ENCODE measurements around the gene FRMPD4.

The FRMPD4 gene

DNA sequence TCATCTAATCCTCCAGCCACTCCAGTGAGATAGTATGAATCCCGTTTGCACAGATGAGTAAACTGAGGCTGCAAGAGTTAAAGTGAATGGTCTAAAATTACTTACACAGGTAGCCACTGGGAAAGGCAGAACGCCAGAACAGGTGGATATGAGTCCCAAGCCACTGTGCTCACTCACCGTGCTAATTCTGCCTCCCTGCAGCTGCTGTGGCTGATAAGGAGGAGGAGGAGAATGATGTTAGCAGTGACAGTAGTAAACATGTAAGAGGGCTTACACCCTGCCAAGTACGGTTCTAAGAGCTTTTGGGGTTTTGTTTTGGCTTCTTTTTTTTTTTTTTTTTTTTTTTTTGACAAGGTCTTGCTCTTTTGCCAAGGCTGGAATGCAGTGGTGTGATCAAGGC lies 562.5 kb downstream of the FRMPD4 start:
- H3K9me3 ChIP-seq (ENCODE audit: control insufficient read depth, insufficient read depth, low read length) = no peaks in the 10 kb centered on the region
- H3K4me1 ChIP-seq (ENCODE audit: insufficient read depth, low read length) = no peaks in the 10 kb centered on the region
- no peak overlapping the region for H3K9ac ChIP-seq (ENCODE audit: low read depth, low read length)
- H3K36me3 ChIP-seq (ENCODE audit: insufficient read depth, low read length) = no peaks in the 10 kb centered on the region

DNA sequence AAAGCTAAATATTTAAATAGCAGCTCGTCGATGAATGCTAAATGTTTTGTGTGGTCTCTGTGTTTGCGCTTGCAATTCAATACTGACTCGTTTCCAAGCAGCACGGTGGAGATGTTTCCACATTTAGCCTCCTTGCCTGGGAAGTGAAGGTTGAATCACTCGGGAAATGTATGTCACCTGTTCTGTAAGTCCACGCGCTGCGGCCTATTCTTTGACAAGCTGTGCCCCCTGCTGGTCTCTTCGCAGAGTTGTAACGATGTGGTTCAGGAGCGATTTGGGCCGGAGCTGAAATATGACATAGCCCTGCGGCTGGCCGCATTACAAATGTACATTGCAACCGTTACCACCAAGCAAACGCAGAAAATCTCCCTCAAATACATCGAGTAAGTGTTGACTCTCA lies 563.4 kb downstream of the FRMPD4 start:
- Histone ChIP-seq H3K36me3 (ENCODE audit: insufficient read depth, low read length) (no peaks in the 10 kb centered on the region), H3K4me1 (ENCODE audit: insufficient read depth, low read length) (no peaks in the 10 kb centered on the region), H3K9ac (ENCODE audit: low read depth, low read length) (no peak overlapping the region), H3K9me3 (ENCODE audit: control insufficient read depth, insufficient read depth, low read length) (no peaks in the 10 kb centered on the region)

DNA sequence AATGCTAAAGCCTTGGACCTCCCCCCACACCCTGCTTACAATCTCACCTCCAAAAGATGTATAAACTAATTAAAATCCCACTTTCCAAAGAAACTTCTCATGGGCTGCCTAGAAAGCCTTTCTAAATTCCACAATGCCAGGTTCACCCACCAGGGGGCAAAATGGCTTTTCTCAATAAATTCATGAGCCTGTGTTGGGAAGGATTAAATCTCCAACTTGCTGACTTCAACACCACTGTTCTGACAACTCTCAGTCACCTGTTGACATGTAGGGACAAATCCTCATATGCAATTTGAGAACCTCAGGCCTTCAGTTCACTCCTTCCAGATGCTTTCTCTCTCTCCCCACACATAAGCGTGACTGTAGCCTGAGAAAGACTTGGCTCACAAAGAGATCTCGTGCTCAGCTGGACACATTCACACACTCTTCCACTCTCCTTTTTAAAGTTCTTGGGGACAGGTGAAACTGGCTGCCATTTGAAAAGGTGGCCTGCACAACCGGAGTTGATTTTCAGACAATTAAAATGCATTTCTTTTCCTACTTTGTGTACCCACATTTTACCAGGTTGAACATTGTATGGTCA lies 564.3 kb downstream of the FRMPD4 start:
- Histone ChIP-seq H3K9me3 (ENCODE audit: control insufficient read depth, insufficient read depth, low read length) (no peaks in the 10 kb centered on the region), H3K36me3 (ENCODE audit: insufficient read depth, low read length) (no peaks in the 10 kb centered on the region), H3K9ac (ENCODE audit: low read depth, low read length) (no peak overlapping the region), H3K4me1 (ENCODE audit: insufficient read depth, low read length) (no peaks in the 10 kb centered on the region)

DNA sequence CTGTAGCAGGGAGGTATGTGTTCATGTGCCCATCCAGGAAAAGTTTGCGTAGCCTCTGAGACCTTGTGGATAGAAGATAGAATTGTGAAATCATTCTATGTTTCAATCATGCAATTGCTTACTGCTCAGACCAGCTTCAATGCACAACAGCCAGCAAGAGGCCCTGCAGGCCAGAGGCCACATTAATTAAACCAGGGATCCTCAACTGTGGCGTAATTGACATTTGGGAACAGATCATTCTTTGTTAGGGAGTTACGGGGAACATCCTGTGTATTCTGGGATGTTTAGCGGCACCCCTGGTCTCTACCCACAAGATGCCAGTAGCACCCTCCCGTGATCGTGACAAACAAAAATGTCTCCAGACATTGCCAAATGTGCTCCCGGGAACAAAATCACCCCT lies 566.4 kb downstream of the FRMPD4 start:
- H3K9ac ChIP-seq (ENCODE audit: low read depth, low read length) = no peak overlapping the region
- no peaks in the 10 kb centered on the region for H3K9me3 ChIP-seq (ENCODE audit: control insufficient read depth, insufficient read depth, low read length)
- H3K36me3 ChIP-seq (ENCODE audit: insufficient read depth, low read length) = no peaks in the 10 kb centered on the region
- no peaks in the 10 kb centered on the region for H3K4me1 ChIP-seq (ENCODE audit: insufficient read depth, low read length)

DNA sequence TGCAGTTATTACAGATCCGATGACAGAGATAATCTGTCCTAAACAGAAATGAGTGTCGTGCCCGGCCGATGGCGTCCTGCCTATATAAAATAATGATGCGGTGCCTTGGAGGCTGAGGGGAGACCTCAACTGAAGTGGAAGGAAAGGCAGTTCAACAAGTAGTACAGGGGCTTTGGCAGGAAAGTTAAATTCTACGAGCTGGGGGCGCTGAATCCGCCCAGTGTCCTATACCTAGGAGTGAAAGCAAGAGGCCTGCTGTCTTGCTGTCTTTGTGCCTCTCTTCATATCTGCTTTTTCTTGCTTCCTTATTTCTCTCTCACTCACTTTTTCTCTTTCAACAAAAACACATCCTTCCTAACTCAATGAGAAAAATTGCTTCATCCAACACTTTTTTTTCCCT lies 570.8 kb downstream of the FRMPD4 start:
- H3K9me3 ChIP-seq (ENCODE audit: control insufficient read depth, insufficient read depth, low read length) = no peaks in the 10 kb centered on the region; the same call in 1 of the 2 replicates
- no peak overlapping the region for H3K9ac ChIP-seq (ENCODE audit: low read depth, low read length)
- no peaks in the 10 kb centered on the region for H3K4me1 ChIP-seq (ENCODE audit: insufficient read depth, low read length)
- no peaks in the 10 kb centered on the region for H3K36me3 ChIP-seq (ENCODE audit: insufficient read depth, low read length)

DNA sequence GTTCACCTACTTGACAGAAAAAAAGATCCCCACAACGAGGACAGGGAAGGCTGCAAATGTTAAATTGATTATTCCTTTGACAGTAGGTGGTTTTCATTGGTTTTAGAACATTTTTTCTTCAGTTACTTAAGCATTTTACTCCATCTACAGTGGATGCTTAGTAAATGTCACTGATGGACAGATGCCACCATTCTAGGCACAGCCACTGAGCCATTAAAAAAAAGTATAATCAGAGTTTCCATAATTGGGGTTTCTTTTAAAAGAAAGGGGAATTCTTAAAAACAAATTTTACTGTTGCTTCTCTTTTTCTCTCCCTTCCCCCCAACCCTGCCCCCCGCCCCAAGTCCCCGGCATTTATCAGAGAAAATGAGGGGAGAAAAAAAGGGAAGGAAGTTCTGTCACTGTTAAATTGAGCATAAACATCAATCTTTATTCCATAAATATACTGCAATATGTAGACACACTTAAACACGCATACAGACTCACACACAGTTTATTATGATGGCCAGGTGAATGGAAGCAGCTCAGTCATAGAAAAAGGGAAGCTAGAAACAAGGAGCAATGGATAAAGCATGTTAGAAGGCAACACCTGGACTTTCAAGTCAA lies 573.3 kb downstream of the FRMPD4 start:
- Histone ChIP-seq H3K9me3 (ENCODE audit: control insufficient read depth, insufficient read depth, low read length) (no peaks in the 10 kb centered on the region; the same call in 1 of the 2 replicates), H3K4me1 (ENCODE audit: insufficient read depth, low read length) (no peaks in the 10 kb centered on the region), H3K9ac (ENCODE audit: low read depth, low read length) (no peak overlapping the region), H3K36me3 (ENCODE audit: insufficient read depth, low read length) (no peaks in the 10 kb centered on the region)

DNA sequence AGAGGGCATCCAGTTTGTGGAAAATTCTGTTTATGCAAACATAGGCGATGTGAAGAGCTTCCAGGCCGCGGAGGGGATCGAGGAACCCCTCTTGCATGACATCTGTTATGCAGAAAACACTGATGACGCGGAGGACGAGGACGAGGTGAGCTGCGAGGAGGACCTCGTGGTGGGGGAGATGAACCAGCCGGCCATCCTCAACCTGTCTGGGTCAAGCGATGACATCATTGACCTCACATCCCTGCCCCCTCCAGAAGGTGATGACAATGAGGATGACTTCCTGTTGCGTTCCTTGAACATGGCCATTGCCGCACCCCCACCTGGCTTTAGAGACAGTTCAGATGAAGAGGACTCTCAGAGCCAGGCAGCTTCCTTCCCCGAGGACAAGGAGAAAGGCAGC lies 578.3 kb downstream of the FRMPD4 start:
- Histone ChIP-seq H3K4me1 (ENCODE audit: insufficient read depth, low read length) (no peaks in the 10 kb centered on the region), H3K36me3 (ENCODE audit: insufficient read depth, low read length) (no peaks in the 10 kb centered on the region), H3K9me3 (ENCODE audit: control insufficient read depth, insufficient read depth, low read length) (no peaks in the 10 kb centered on the region), H3K9ac (ENCODE audit: low read depth, low read length) (no peak overlapping the region)

DNA sequence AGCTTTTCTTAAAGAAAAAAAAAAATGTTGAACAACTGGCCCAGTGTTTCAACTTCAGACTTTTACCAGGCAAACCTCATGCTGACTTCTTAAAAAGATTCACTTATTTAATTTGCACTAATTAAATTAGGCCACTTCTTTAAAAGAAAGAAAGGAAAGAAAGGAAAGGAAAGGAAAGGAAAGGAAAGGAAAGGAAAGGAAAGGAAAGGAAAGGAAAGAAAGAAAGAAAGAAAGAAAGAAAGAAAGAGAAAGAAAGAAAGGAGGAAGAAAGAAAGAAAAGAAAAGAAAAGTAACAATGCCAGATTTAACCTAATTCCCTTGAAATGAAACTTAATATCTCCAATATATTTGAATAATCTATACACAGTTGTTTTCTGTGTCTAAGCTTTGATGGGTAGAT lies 581.6 kb downstream of the FRMPD4 start:
- no peaks in the 10 kb centered on the region for H3K36me3 ChIP-seq (ENCODE audit: insufficient read depth, low read length)
- H3K9me3 ChIP-seq (ENCODE audit: control insufficient read depth, insufficient read depth, low read length) = no peaks in the 10 kb centered on the region
- no peaks in the 10 kb centered on the region for H3K4me1 ChIP-seq (ENCODE audit: insufficient read depth, low read length)
- H3K9ac ChIP-seq (ENCODE audit: low read depth, low read length) = no peak overlapping the region

DNA sequence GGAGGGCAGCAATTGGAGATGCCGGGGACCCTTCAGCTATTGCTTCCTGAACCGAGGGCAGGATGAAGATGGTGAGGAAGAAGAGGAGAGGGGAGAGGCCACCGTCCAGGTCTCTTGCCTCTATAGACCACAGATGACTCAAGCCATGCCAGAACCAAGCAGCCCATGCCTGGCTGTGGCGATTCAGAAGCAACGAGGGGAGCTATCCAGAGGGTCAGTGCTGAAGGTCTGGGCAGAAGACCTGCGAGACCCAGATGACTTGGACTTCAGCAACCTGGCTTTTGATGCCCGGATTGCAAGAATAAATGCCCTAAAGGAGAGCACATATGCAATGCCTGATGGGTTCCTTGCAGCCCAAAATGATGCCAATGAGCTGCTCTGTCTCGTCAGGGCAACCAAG lies 582.8 kb downstream of the FRMPD4 start:
- Histone ChIP-seq H3K36me3 (ENCODE audit: insufficient read depth, low read length) (no peaks in the 10 kb centered on the region), H3K9ac (ENCODE audit: low read depth, low read length) (no peak overlapping the region), H3K9me3 (ENCODE audit: control insufficient read depth, insufficient read depth, low read length) (no peaks in the 10 kb centered on the region), H3K4me1 (ENCODE audit: insufficient read depth, low read length) (no peaks in the 10 kb centered on the region)

DNA sequence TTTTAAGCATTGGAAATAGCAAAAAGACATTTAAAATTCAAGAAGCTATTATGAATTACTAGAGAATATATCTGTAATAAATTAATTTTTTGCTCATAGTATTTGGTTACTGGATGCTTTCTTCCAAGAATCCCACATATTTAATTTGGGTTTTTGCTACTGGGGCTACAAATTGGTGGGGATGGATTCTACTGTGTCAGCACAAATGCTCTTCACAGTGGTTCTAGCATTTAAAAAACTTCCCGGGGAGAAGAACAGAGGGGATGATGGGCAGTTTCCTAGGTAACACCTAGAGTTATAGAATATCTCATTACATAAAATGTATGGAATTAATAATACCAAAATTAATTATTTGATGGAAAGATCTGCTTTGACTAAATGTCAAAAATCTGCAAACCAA lies 584.0 kb downstream of the FRMPD4 start:
- H3K4me1 ChIP-seq (ENCODE audit: insufficient read depth, low read length) = no peaks in the 10 kb centered on the region
- H3K9me3 ChIP-seq (ENCODE audit: control insufficient read depth, insufficient read depth, low read length) = no peaks in the 10 kb centered on the region
- H3K36me3 ChIP-seq (ENCODE audit: insufficient read depth, low read length) = no peaks in the 10 kb centered on the region
- H3K9ac ChIP-seq (ENCODE audit: low read depth, low read length) = no peak overlapping the region

DNA sequence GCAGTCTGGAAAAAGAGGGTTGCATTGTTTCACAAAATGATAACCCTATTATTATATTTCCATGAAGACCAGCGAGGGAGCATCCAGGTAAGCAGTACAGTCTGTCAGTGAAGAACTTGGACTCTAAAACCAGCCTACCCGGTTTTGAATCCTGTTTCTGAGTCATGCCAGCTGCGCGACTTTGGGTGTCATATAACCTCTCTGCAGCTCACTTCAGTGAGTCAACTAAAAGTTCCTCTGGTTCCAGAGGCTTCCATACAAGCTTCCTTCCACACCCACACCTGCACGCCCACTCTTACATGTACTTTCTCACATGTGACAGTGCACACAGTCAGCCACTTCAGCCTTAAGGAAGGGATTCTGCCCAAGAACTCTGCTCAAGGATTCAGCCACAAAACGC lies 603.1 kb downstream of the FRMPD4 start:
- H3K36me3 ChIP-seq (ENCODE audit: insufficient read depth, low read length) = no peaks in the 10 kb centered on the region
- H3K9me3 ChIP-seq (ENCODE audit: control insufficient read depth, insufficient read depth, low read length) = no peaks in the 10 kb centered on the region
- H3K4me1 ChIP-seq (ENCODE audit: insufficient read depth, low read length) = 0 out of 2 replicates have a peak, but pooled peaks cover 3% of the 10 kb centered on the region
- H3K9ac ChIP-seq (ENCODE audit: low read depth, low read length) = no peak overlapping the region

DNA sequence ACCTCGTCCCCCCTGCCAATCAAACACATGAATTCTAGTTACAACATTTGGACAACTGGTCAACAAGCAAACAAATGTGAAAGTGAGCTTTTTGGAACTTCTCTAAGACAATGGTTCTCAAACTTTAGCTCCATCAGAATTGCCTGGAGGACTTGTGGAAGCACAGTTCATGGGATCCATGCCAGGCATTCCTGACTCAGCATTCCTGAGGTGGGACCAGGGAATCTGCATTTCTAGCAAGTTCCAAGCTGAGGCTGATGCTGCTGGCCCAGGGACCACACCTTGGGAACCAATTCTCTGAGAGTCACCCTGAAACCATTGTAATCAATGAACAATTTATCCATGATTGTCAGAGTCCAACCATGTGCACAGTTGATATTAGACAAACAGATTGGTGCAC lies 609.2 kb downstream of the FRMPD4 start:
- Histone ChIP-seq H3K4me1 (ENCODE audit: insufficient read depth, low read length) (0 out of 2 replicates have a peak, but pooled peaks cover 3% of the 10 kb centered on the region), H3K36me3 (ENCODE audit: insufficient read depth, low read length) (no peaks in the 10 kb centered on the region), H3K9me3 (ENCODE audit: control insufficient read depth, insufficient read depth, low read length) (no peaks in the 10 kb centered on the region), H3K9ac (ENCODE audit: low read depth, low read length) (no peak overlapping the region)

DNA sequence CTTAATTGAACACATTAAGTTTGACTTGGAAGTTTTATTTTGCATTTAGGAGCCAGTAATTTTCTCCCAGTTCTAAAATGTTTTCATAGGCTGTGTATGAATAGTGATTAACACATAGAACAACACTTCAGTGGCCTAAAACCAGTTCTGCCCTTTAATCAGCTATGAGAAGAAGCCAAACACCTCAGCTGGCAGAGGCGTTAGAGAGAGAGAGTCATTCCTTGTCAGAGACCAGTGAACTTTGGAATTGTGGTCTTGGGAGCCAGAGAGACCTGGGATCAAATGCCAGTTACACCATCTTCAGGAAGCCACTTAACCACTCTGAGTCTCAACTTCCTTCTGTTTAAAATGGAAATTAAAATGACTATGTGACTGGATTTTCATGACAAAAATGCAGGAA lies 613.6 kb downstream of the FRMPD4 start:
- Histone ChIP-seq H3K4me1 (ENCODE audit: insufficient read depth, low read length) (no peaks in the 10 kb centered on the region), H3K36me3 (ENCODE audit: insufficient read depth, low read length) (no peaks in the 10 kb centered on the region), H3K9me3 (ENCODE audit: control insufficient read depth, insufficient read depth, low read length) (no peaks in the 10 kb centered on the region), H3K9ac (ENCODE audit: low read depth, low read length) (no peak overlapping the region)

DNA sequence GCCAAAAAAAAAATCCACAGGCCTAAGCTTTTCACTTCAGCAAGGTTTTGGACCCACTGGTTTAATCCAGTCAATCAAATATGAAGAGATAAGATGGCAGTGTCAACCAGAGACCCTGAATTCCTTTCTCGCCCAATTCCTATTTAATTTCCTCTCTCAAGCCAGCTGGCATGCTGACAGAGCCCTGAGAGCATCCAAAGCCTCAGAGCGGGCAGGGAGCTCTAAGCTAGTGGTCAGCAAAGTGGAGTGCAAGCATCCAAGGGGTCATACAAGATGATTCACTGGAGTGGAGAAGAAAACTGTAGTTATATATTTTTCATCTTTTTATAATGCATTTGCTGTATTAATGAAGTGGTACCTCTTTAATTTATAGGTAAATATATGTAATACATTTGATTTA lies 615.1 kb downstream of the FRMPD4 start:
- H3K4me1 ChIP-seq (ENCODE audit: insufficient read depth, low read length) = no peaks in the 10 kb centered on the region
- H3K9ac ChIP-seq (ENCODE audit: low read depth, low read length) = no peak overlapping the region

DNA sequence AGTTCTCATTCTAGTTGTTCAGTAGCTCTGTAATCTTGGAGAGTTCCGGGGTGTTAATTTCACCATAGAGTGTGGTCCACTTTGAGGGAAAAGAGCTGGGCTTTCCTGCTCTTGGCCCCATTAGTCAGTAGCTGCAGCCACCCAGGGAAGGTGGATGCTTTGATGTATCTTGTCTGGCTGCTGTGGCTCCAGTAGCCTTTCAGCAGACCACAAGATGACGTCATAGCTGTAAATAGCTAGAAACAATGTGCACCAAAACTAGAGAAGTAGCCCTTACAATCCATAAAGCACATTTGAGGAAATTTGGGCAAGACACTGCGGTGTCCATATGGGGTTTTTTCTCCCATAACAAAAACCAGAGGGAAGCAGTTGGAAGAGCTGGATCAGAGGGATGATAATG lies 620.0 kb downstream of the FRMPD4 start:
- H3K9ac ChIP-seq (ENCODE audit: low read depth, low read length) = no peak overlapping the region
- no peaks in the 10 kb centered on the region for H3K36me3 ChIP-seq (ENCODE audit: insufficient read depth, low read length)
- no peaks in the 10 kb centered on the region; the same call in 1 of the 2 replicates for H3K9me3 ChIP-seq (ENCODE audit: control insufficient read depth, insufficient read depth, low read length)
- H3K4me1 ChIP-seq (ENCODE audit: insufficient read depth, low read length) = no peaks in the 10 kb centered on the region

More for the DNA sequence above, 615.1 kb downstream of the FRMPD4 start:
- Histone ChIP-seq H3K9me3 (ENCODE audit: control insufficient read depth, insufficient read depth, low read length) (no peaks in the 10 kb centered on the region; the same call in 1 of the 2 replicates), H3K36me3 (ENCODE audit: insufficient read depth, low read length) (no peaks in the 10 kb centered on the region)

Measured in ES-I3 (cell line).